Upper lobe of left lung (tissue), 4 donors: Measurements from ENCODE around the gene ASTN2.

Experiments
- CTCF ChIP-seq, 6 experiments: fragments of 450-650 bp in 4 of 6; fragments of 200-600 bp in 2 of 6; sonication (generic) in 2 of 6; IDR thresholded peaks; one replicate each; pipeline ENCODE4 v1.5.1; 2016 to 2019; ENCODE audit warnings: antibody characterized with exemption in 6 of 6
- POLR2AphosphoS5 ChIP-seq, 2 donors: sonication (generic); formaldehyde crosslinking; IDR thresholded peaks; one replicate each; pipeline ENCODE4 v1.5.1; 2017; ENCODE audit warnings: antibody characterized with exemption in 2 of 2

- TF ChIP-seq CTCF (IDR thresholded peaks at IDR 0.05) = no peak
- no peak for TF ChIP-seq POLR2AphosphoS5 (IDR thresholded peaks at IDR 0.05)
Observed at GRCh38 chr9:117444501-117444900, 29.6 kb upstream of the ASTN2 start.
